Fibroblast of lung (primary cell): Measurements from ENCODE around the gene RASA1. TPM values are rescaled to one million over a fixed set of nuclear protein-coding genes. Genes with fewer than 3 reads are reported as not detected.

ENCODE experiments used
- DNase-seq, 2 donors: peaks; one replicate each; pipeline versions ENCODE4 v3.0.0 to v3.0.0-alpha.2; 2010; ENCODE audit warnings: low read depth in 2 of 2
- H2AFZ ChIP-seq: 2 replicates; pipeline ENCODE4 v1.5.1; 2012; ENCODE audit warnings: low read length, control low read depth, inconsistent platforms
- H3K27ac ChIP-seq: 2 replicates; pipeline ENCODE4 v1.5.1; 2011; ENCODE audit warnings: low read length, control low read depth; ENCODE audit not compliant: insufficient read depth
- H3K27me3 ChIP-seq: 2 replicates; pipeline ENCODE4 v1.5.1; 2011; ENCODE audit warnings: mild to moderate bottlenecking, low read length; ENCODE audit not compliant: control insufficient read depth, insufficient read depth
- H3K36me3 ChIP-seq: 2 replicates; pipeline ENCODE4 v1.5.1; 2011; ENCODE audit warnings: low read length; ENCODE audit not compliant: control insufficient read depth, insufficient read depth
- H3K4me1 ChIP-seq: 2 replicates; pipeline ENCODE4 v1.5.1; 2011; ENCODE audit warnings: low read length; ENCODE audit not compliant: control insufficient read depth, insufficient read depth; ENCODE audit errors: extremely low read depth
- H3K4me2 ChIP-seq: 2 replicates; pipeline ENCODE4 v1.5.1; 2011; ENCODE audit warnings: low read length, control low read depth; ENCODE audit not compliant: insufficient read depth; ENCODE audit errors: extremely low read depth
- H3K4me3 ChIP-seq, 4 experiments: fragments of 200-600 bp in 1 of 4; sonication (generic) in 1 of 4; replicated peaks in 1 of 4; 2 replicates each; pipeline ENCODE4 v1.5.1; 2011 to 2016; ENCODE audit warnings: low read length in 4 of 4, low read depth in 3 of 4, mild to moderate bottlenecking in 3 of 4, control low read depth in 2 of 4, inconsistent platforms in 1 of 4, mixed read lengths in 1 of 4; ENCODE audit not compliant: insufficient read depth in 1 of 4; ENCODE audit errors: control extremely low read depth in 1 of 4
- H3K79me2 ChIP-seq: 2 replicates; pipeline ENCODE4 v1.5.1; 2012; ENCODE audit warnings: mild to moderate bottlenecking, low read length, inconsistent platforms; ENCODE audit not compliant: control insufficient read depth, insufficient read depth
- H3K9ac ChIP-seq: 2 replicates; pipeline ENCODE4 v1.5.1; 2011; ENCODE audit warnings: mild to moderate bottlenecking, low read length, control low read depth; ENCODE audit not compliant: insufficient read depth
- H3K9me3 ChIP-seq: 2 replicates; pipeline ENCODE4 v1.5.1; 2012; ENCODE audit warnings: low read depth, low read length; ENCODE audit not compliant: control insufficient read depth, insufficient read depth
- H4K20me1 ChIP-seq: 2 replicates; pipeline ENCODE4 v1.5.1; 2011; ENCODE audit warnings: low read length; ENCODE audit not compliant: control insufficient read depth, insufficient read depth; ENCODE audit errors: extremely low read depth
- EZH2 ChIP-seq: IDR thresholded peaks from 2 replicates; pipeline ENCODE4 v1.5.1; 2012; ENCODE audit warnings: low read length, control low read depth, mild to moderate bottlenecking; ENCODE audit errors: missing control alignments
- polyA plus RNA-seq, 2 donors: library from polyadenylated mRNA; depleted of rRNA in 1 of 2; stranded (reverse) in 1 of 2; unstranded in 1 of 2; fragments of >200 nt; gene quantifications; 2 replicates each; pipeline ENCODE4 v1.2.1, GENCODE V29; 2011 to 2012; ENCODE audit warnings: missing spikeins in 1 of 2
- total RNA-seq: library from RNA; depleted of rRNA; stranded (reverse); fragments of >200 nt; gene quantifications from 2 replicates; pipeline ENCODE4 v1.2.1, GENCODE V29; 2014
- TF ChIP-seq, protein P1 (sequence below), 2 donors: IDR thresholded peaks in 1 of 2; conservative IDR thresholded peaks in 1 of 2; 1 replicate in 1 of 2; 2 replicates in 1 of 2; pipeline ENCODE4 v1.5.1; 2011 to 2012; ENCODE audit warnings: low read length in 2 of 2, control low read depth in 1 of 2, inconsistent platforms in 1 of 2, low read depth in 1 of 2, mild to moderate bottlenecking in 1 of 2

RASA1 gene
- total and polyA plus RNA-seq, 2 donors (not counting 1 experiment from before 2014, with no cell fraction given): 45.8 to 66.6 TPM

DNA sequence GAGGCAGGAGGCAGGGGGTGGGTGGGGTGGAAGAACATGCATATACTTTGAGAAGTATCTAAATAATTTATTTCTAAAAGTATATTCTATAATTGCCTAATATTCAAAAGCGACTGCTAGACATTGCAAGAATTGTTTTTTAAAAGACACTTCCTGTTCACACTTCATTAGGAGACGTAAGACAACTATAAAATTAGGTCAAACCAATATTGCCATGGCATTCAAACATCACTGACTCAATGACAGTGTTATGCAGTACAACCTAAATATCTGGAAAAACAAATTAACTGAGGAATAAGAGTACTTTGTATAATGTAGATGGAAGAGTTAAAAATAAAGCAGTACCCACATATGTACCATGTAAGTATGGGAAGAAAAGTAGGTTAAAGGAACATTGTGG is 140.5 kb downstream of the RASA1 start:
- H3K79me2 ChIP-seq: peaks cover 40% of the 10 kb centered on the region
- H2AFZ ChIP-seq: no peak overlapping the region
- H3K4me1 ChIP-seq: peaks cover 6% of the 10 kb centered on the region
- H3K4me2 ChIP-seq: no peak overlapping the region
- H3K9me3 ChIP-seq: no peaks in the 10 kb centered on the region
- H3K27ac ChIP-seq: no peak overlapping the region
- peaks cover 12% of the 10 kb centered on the region for H3K36me3 ChIP-seq
- TF ChIP-seq, protein P1, sequence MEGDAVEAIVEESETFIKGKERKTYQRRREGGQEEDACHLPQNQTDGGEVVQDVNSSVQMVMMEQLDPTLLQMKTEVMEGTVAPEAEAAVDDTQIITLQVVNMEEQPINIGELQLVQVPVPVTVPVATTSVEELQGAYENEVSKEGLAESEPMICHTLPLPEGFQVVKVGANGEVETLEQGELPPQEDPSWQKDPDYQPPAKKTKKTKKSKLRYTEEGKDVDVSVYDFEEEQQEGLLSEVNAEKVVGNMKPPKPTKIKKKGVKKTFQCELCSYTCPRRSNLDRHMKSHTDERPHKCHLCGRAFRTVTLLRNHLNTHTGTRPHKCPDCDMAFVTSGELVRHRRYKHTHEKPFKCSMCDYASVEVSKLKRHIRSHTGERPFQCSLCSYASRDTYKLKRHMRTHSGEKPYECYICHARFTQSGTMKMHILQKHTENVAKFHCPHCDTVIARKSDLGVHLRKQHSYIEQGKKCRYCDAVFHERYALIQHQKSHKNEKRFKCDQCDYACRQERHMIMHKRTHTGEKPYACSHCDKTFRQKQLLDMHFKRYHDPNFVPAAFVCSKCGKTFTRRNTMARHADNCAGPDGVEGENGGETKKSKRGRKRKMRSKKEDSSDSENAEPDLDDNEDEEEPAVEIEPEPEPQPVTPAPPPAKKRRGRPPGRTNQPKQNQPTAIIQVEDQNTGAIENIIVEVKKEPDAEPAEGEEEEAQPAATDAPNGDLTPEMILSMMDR (conservative IDR thresholded peaks at IDR 0.05 in 1 of 2, IDR thresholded peaks at IDR 0.05 in 1 of 2; ENCODE audit: low read depth in 1 of 2, low read length in 2 of 2): no peak
- no peak for TF ChIP-seq EZH2
- H3K27me3 ChIP-seq: no peaks in the 10 kb centered on the region
- H3K4me3 ChIP-seq: no peak overlapping the region
- no peak for DNase-seq
- H3K9ac ChIP-seq: no peak overlapping the region
- H4K20me1 ChIP-seq: no peaks in the 10 kb centered on the region

DNA sequence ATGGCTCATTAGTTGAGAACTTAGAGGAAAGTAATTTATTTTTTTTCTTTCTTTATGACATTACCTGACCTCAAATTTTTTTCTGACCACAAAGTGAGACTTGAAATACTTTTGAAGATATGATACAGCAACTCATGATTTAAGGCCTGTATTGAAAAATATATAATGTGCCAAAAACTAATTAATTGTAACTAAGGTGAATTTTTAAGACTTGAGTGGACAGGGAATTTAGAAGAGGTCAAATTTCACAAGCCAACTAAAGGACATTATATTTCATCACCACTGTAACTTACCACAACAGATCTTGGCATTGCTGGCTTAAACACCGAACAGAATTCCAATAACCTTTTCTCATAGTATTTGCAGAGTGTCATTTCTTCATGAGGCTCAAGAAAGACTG is 143.2 kb downstream of the RASA1 start:
- peaks cover 29% of the 10 kb centered on the region for H3K79me2 ChIP-seq
- peaks cover 6% of the 10 kb centered on the region for H3K4me1 ChIP-seq
- no peaks in the 10 kb centered on the region for H4K20me1 ChIP-seq
- TF ChIP-seq, protein P1 (conservative IDR thresholded peaks at IDR 0.05 in 1 of 2, IDR thresholded peaks at IDR 0.05 in 1 of 2; ENCODE audit: low read depth in 1 of 2, low read length in 2 of 2): no peak
- H3K27me3 ChIP-seq: no peaks in the 10 kb centered on the region
- H3K9ac ChIP-seq: peak overlapping the region; percentile 9
- peak overlapping the region; percentile 91 for H3K4me2 ChIP-seq
- H3K36me3 ChIP-seq: peaks cover 9% of the 10 kb centered on the region
- H3K4me3 ChIP-seq: peak overlapping the region; percentile 75 to 96 (median 92)
- H2AFZ ChIP-seq: no peak overlapping the region
- peak; percentile 80 to 96 for DNase-seq
- no peaks in the 10 kb centered on the region for H3K9me3 ChIP-seq
- peak overlapping the region; percentile 100 for H3K27ac ChIP-seq

DNA sequence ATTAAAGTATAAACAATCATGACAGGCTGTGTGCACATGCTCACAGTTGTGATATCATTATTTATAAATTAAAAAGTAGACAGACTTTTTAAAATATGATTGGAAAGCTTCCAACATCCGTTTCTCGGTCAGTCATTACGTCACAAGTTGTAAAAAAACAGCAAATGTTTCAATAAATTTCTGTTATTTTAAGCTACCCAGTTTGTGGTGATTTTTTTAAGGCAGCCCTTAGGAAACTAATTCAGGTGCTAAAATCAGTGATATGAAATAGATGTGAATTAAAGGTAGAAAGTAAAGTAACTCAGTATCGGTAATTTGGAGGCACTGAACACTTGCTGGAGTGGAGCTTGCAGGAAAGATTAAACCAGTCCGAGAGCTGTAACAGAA is 143.9 kb downstream of the RASA1 start:
- Histone ChIP-seq H3K27me3 (no peaks in the 10 kb centered on the region), H2AFZ (no peak overlapping the region), H3K4me3 (peak overlapping the region; percentile 75 to 96 (median 92)), H3K4me2 (peak overlapping the region; percentile 91), H3K4me1 (peaks cover 6% of the 10 kb centered on the region), H3K9me3 (no peaks in the 10 kb centered on the region), H3K27ac (peak overlapping the region; percentile 100), H3K9ac (peak overlapping the region; percentile 94), H3K36me3 (peaks cover 8% of the 10 kb centered on the region), H4K20me1 (no peaks in the 10 kb centered on the region), H3K79me2 (peaks cover 27% of the 10 kb centered on the region)
- TF ChIP-seq, protein P1 (conservative IDR thresholded peaks at IDR 0.05 in 1 of 2, IDR thresholded peaks at IDR 0.05 in 1 of 2; ENCODE audit: low read depth in 1 of 2, low read length in 2 of 2): no peak
- TF ChIP-seq EZH2: no peak
- peak in 1 of 2 donors; percentile 36 for DNase-seq
